Large intestine (tissue), 3 donors: ENCODE results near the gene PSORS1C2. TPM values are rescaled to one million over a fixed set of nuclear protein-coding genes. Genes with fewer than 3 reads are reported as not detected.

ENCODE experiments used
- DNase-seq, 2 donors: peaks; one replicate each; pipeline versions ENCODE4 v3.0.0 to v3.0.0-alpha.2; 2013
- H3K27ac ChIP-seq: one replicate; pipeline ENCODE4 v1.5.1; 2013; ENCODE audit warnings: low read length
- H3K27me3 ChIP-seq: 2 replicates; pipeline ENCODE4 v1.6.1; 2013; ENCODE audit warnings: low read length; ENCODE audit not compliant: control insufficient read depth, insufficient read depth
- H3K36me3 ChIP-seq: 2 replicates; pipeline ENCODE4 v1.6.1; 2013; ENCODE audit warnings: low read length; ENCODE audit not compliant: control insufficient read depth, insufficient read depth
- H3K4me1 ChIP-seq: one replicate; pipeline ENCODE4 v1.6.1; 2013; ENCODE audit warnings: low read length; ENCODE audit not compliant: control insufficient read depth, insufficient read depth
- H3K4me3 ChIP-seq: one replicate; pipeline ENCODE4 v1.5.1; 2013; ENCODE audit warnings: low read length
- H3K9me3 ChIP-seq: one replicate; pipeline ENCODE4 v1.6.1; 2013; ENCODE audit warnings: mild to moderate bottlenecking, low read depth, low read length, moderate library complexity; ENCODE audit not compliant: control insufficient read depth
- WGBS: methylation state at CpG from one replicate; pipeline ENCODE4 v1.1.5; 2013; ENCODE audit warnings: low lambda C conversion rate; ENCODE audit not compliant: insufficient coverage; 5-methylcytosine and 5-hydroxymethylcytosine counted together
- polyA plus RNA-seq: library from polyadenylated mRNA; unstranded; fragments of 120-200 nt; gene quantifications from one replicate; pipeline ENCODE4 v1.2.1, GENCODE V29; 2013

Gene PSORS1C2
- polyA plus RNA-seq, 1 donor: 0.04 TPM

DNA sequence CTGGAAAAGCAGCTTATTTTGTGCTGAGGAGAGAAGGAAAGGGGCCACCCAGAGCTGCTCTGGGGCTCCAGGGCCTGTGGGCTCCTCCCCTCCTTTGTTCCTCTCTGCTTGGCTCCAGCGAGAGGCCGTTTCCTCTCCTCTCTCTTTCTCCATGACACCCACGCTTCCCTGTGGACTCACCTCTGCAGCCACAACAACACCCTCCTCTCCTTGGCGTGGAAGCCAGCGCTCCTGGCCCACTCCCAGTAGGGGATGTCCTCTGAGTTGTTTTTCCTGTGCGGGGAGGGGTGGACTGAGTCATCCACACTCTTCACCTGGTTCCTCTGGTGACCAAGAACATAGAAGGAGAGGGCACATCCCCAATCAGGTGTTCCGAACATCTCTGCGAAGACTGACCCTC, 13.7 kb downstream of the PSORS1C2 start:
- no peak overlapping the region for H3K4me3 ChIP-seq
- DNase-seq: no peak
- peaks cover 10% of the 10 kb centered on the region for H3K27me3 ChIP-seq
- H3K9me3 ChIP-seq: no peaks in the 10 kb centered on the region
- H3K27ac ChIP-seq: no peak overlapping the region
- no peaks in the 10 kb centered on the region for H3K4me1 ChIP-seq
- H3K36me3 ChIP-seq: no peaks in the 10 kb centered on the region
- WGBS: 80% methylated on average over 1 of the region's 8 CpGs

DNA sequence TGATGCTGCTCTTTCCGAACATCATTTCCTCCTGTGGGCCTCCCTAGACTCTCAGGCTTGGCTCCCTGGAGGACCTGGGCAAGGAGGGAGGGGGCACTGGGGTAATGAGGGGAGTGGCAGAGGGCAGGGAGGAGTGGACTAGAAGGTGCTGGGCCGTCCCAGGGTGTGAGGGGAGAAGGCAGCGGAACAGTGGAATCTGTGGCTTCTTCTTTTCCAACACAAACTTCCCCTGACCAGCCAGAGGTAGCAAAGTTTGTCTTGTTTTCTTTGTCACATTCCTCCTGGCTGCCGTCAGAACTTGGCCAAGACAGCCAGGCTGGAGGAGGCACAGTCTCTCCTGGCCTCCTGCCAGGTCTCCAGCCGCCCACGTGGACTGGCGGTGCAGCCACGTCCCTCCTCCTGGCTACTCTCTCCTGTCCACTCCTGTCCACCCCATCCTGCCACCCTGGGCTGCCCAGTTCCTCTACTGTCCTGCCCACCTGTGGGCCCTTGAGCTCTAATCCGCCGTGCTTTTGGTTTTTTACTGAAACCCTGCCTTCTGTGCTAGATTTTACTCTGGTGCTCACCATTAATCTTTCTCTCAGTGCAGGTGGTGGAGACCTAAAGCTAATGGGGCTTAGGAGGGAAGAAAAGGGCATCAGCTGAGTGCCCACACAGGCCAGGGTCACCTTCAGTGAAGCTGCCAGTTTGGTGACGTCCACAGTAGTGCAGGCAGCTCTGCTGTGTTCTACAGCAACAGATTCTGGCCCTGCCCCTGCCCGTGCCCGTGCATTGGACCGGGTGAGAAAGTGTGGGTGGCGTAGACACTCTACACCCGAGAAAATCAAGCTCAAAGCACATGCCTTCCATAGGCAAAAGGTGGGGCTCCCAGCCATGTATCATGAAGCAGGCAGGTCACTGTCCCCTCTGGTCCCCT, 15.8 kb downstream of the PSORS1C2 start:
- H3K27ac ChIP-seq: no peak overlapping the region
- no peak overlapping the region for H3K4me3 ChIP-seq
- no CpG with 5 or more reads among the region's 16 CpGs for WGBS
- H3K36me3 ChIP-seq: no peaks in the 10 kb centered on the region
- no peaks in the 10 kb centered on the region for H3K4me1 ChIP-seq
- peak in 1 of 2 donors; percentile 56 for DNase-seq
- H3K9me3 ChIP-seq: no peaks in the 10 kb centered on the region
- H3K27me3 ChIP-seq: peaks cover 4% of the 10 kb centered on the region

DNA sequence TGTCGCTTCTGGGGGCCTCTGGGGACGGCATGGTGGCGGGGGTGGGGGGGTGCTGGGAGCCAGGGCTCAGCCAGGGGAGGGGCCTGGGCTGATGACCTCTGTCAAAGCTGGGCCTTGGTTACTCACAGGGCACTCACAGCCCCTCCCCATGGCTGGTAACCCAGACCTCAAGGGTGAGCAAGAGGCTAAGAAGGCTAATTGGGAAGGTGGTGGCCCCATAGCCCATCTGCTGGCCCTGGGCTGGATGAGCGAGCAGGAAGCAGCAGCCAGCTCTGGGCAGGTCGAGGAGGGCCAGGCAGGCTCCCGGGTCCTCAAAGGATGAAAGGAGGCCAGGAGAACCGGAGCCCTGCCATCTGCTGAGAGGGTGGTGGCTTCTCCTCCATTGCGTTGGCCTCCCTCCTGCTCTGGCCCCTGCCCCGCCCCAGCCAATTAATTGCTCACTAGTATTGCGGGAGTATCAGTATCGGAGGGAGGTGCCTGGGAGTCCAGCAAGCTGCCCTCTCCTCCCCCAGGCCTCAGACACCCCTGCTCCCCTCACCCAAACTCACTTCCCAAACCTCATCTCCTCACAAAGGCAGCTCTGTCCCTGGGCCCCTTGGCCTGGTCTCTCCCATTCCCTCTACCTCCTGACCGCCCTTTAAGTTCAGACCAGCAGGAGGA, 17.6 kb downstream of the PSORS1C2 start:
- H3K36me3 ChIP-seq: no peaks in the 10 kb centered on the region
- no CpG with 5 or more reads among the region's 12 CpGs for WGBS
- H3K27ac ChIP-seq: no peak overlapping the region
- no peaks in the 10 kb centered on the region for H3K4me1 ChIP-seq
- H3K9me3 ChIP-seq: no peaks in the 10 kb centered on the region
- no peak overlapping the region for H3K4me3 ChIP-seq
- peaks cover 15% of the 10 kb centered on the region for H3K27me3 ChIP-seq
- no peak for DNase-seq

DNA sequence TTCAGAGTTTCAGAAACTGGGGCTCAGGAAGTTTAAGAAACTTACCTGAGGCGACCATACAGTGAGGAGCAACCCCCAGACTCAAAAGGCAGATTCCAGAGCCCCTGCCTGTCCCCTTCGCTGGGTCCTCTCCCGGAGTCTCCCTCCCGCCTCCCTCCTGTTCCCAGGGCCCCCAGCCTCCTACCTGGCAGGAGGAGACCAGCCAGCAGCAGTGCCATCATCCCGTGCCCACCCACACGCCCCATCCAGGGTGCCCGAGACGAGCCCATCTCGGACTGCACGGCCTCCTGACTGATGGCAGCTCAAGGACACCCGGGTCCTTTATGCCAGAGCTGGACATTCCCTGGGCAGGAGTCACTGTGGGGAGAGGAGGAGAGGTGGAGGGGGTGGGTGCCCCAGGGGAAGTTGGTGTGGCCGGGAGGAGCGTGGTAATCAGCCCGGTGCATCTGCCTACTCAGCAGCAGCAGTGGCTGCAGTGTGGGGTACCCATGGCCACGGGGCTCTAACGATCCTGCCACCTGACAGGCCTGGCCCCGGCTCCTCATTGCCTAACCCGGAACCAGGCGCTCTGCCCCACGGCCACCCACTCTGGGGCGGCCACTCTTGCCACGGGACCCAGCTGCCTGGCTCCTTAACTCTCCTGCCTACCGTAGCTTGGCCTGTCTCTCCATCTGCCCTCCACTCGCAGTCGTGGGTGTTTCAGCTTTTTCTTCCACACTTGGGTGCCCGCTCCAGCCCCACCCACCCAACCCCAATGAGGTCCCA, 18.5 kb downstream of the PSORS1C2 start, which contains the start of gene CDSN:
TSS of gene CDSN (minus strand) at position 296 of the 765 bp plus-strand sequence. CDS start at position 269, 27 bp downstream.
- Histone ChIP-seq H3K9me3 (no peaks in the 10 kb centered on the region), H3K4me1 (no peaks in the 10 kb centered on the region), H3K4me3 (no peak within 1 kb of the TSS), H3K36me3 (no peaks in the 10 kb centered on the region), H3K27me3 (peaks cover 18% of the 10 kb centered on the region), H3K27ac (no peak within 1 kb of the TSS)
- no CpG with 5 or more reads among the region's 26 CpGs for WGBS
- no peak for DNase-seq

DNA sequence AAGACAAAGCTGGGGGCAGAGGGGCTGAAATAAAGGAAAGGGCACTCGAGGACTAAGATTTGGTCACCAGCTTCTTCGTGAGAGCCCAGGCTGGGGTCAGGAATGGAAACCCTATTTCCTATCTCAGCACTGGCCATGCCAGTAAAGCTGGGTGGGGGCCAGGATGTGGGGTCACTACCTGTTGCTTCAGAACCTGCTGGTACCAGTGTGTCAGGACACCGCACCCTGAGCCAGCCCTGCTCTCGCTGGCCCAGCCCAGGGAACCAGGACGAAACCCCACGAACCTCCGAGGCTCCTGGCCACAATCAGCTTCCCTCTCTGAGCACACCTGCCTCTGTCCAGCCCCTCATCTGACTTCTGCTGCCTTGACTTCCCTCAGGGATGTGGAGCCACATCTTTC, 20.7 kb downstream of the PSORS1C2 start:
- H3K4me1 ChIP-seq: no peaks in the 10 kb centered on the region
- WGBS: no CpG with 5 or more reads among the region's 7 CpGs
- DNase-seq: no peak
- no peaks in the 10 kb centered on the region for H3K36me3 ChIP-seq
- no peaks in the 10 kb centered on the region for H3K9me3 ChIP-seq
- H3K27ac ChIP-seq: no peak overlapping the region
- H3K4me3 ChIP-seq: no peak overlapping the region
- peaks cover 22% of the 10 kb centered on the region for H3K27me3 ChIP-seq

DNA sequence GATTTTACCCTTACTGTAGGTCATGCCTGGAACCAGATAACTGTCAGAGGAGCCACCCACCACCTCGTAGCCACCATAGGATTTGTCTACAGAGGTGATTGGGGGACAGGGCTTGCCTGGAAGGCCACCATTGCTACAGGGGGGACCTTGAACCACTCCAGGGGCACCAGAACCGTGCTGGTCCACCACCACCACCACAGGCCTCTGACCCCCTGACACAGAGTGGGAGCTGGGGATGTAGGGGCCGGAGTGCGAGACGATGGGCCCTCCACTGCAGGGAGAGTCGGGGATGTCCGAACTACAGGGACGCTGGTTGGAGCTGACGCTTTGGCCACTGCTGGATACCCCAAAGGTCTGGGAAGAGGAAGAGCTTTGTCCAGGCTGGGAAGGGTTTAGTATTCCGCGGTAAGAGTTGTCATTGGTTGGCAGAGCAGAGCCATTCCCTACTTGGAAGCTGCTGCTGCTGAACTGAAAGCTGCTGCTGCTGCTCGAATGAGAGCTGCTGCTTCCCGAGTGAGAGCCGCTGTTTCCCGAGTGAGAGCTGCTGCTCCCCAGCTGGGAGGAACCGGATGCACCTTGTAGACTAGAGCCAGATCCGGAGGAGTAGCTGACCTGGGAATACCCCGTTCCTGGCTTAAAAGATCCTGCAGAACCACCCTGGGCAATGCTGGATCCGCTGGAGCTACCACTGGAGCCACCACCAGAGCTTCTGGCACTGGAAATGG, 22.0 kb downstream of the PSORS1C2 start:
- DNase-seq: no peak
- H3K27ac ChIP-seq: no peak overlapping the region
- no peaks in the 10 kb centered on the region for H3K36me3 ChIP-seq
- H3K27me3 ChIP-seq: peaks cover 28% of the 10 kb centered on the region
- no peak overlapping the region for H3K4me3 ChIP-seq
- no CpG with 5 or more reads among the region's 19 CpGs for WGBS
- no peaks in the 10 kb centered on the region for H3K9me3 ChIP-seq
- no peaks in the 10 kb centered on the region for H3K4me1 ChIP-seq

DNA sequence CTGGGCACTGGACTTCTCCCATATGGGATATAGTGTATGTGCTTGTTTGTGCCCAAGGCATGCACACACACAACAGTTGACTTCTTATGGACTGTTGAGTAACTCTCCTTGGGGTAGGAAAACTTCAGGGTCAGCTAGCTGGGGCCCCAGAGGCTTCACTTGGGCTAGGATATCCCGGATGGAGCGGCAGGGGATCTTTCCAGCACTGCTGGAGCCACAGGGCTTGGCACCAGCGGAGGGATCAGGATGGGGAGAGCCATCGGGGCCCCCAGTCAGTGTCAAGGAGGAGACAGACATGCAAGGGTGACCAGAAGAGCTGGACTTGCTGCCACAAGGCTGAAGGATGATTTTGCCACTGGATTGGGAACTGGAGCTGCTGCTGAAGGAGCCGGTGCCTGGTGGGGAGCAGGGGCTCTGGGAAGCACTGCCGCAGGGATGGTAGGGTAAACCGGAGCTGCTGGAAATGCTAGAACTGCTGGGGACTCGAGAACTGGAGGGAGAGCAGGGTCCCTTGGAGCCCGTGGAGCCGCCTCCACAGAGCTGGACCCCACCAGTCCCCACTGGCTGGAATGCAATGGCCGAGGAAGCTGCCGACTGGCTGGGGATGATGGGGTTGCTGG, 22.8 kb downstream of the PSORS1C2 start:
- no peak overlapping the region for H3K4me3 ChIP-seq
- no peak for DNase-seq
- H3K27me3 ChIP-seq: peaks cover 36% of the 10 kb centered on the region
- H3K36me3 ChIP-seq: no peaks in the 10 kb centered on the region
- no CpG with 5 or more reads among the region's 12 CpGs for WGBS
- no peak overlapping the region for H3K27ac ChIP-seq
- H3K4me1 ChIP-seq: no peaks in the 10 kb centered on the region
- no peaks in the 10 kb centered on the region for H3K9me3 ChIP-seq

DNA sequence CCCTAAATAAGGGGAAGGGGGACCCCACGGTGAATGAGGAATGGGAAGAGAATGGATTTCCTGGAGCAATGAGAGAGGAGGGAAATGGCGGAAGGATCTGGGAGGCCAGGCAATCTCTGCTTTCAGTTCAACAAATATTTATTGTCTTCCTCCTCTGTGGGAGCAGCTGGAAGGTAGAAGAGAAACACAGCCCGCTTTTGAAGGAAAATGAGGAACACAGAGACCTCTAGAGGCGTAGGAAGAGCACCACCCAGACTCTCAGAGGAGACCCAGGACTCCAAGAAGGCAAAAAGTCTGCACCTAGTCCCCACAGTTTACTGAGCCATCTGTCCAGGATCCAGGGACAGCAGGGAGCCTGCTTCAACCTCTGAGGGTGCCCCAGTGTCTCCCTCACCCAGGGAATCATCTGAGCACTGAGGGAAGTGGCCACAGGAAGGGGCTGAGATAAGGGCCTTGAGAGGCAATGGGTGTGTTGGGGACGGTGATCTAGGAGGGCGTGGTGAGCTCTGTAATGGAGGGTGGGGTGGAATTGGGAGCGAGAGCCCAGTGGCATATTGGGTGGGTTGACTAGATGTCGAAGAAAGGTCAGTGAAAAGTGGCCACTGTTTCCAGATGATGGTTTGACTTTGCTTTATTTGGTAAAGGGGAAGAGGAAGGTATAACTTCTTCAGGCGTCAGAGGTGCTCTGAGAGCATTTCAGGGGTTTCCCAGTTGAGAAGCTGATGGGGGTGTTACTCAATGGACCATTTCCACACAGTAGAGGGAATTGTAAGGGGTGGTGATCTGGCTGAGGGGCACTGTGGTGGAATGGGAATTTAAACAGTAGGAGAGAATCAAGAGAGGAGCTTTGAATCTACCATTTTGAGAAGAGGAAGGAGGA, 23.7 kb downstream of the PSORS1C2 start:
- no peak for DNase-seq
- 100% methylated on average over 1 of the region's 9 CpGs for WGBS
- no peak overlapping the region for H3K27ac ChIP-seq
- peaks cover 44% of the 10 kb centered on the region for H3K27me3 ChIP-seq
- no peak overlapping the region for H3K4me3 ChIP-seq
- H3K4me1 ChIP-seq: no peaks in the 10 kb centered on the region
- no peaks in the 10 kb centered on the region for H3K9me3 ChIP-seq
- H3K36me3 ChIP-seq: no peaks in the 10 kb centered on the region

DNA sequence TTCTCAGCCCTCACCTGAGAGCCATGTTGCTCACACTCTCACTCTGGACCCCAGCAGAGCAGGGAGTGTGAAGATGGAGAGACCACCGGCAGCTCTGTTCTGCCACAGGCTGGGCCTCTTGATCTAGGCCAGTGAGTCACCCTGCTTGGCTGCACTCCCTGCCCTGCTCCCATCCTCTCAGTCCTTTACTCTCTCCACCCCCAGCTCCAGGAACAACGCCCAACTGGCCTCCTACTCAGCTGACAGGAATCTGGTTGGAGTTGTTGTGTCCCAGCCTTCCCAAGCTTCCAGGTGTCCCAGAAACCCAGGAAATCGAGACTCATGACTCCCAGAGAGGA, 24.4 kb downstream of the PSORS1C2 start, which contains the start of gene PSORS1C1:
TSS of gene PSORS1C1 (plus strand) at position 260 of the 338 bp plus-strand sequence. CDS start 14,833 bp downstream, outside the sequence.
- peak; percentile 31 to 55 for DNase-seq
- Histone ChIP-seq H3K27ac (no peak within 1 kb of the TSS), H3K4me3 (no peak within 1 kb of the TSS), H3K27me3 (peaks cover 51% of the 10 kb centered on the region), H3K4me1 (no peaks in the 10 kb centered on the region), H3K9me3 (no peaks in the 10 kb centered on the region), H3K36me3 (no peaks in the 10 kb centered on the region)
- 33% methylated on average over 1 of the region's 3 CpGs for WGBS
